ENCODE data around the gene CERS3.

- TF ChIP-seq POLR2A (IDR thresholded peaks at IDR 0.05): no peak
- TF ChIP-seq, protein P1, sequence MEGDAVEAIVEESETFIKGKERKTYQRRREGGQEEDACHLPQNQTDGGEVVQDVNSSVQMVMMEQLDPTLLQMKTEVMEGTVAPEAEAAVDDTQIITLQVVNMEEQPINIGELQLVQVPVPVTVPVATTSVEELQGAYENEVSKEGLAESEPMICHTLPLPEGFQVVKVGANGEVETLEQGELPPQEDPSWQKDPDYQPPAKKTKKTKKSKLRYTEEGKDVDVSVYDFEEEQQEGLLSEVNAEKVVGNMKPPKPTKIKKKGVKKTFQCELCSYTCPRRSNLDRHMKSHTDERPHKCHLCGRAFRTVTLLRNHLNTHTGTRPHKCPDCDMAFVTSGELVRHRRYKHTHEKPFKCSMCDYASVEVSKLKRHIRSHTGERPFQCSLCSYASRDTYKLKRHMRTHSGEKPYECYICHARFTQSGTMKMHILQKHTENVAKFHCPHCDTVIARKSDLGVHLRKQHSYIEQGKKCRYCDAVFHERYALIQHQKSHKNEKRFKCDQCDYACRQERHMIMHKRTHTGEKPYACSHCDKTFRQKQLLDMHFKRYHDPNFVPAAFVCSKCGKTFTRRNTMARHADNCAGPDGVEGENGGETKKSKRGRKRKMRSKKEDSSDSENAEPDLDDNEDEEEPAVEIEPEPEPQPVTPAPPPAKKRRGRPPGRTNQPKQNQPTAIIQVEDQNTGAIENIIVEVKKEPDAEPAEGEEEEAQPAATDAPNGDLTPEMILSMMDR (IDR thresholded peaks at IDR 0.05): no peak
These were observed 67.7 kb downstream of the CERS3 start for GRCh38 chr15:100461049-100461448.

All from thyroid gland (tissue), 4 donors.